Measurements from ENCODE around the gene ARHGDIG. TPM values are rescaled to one million over a fixed set of nuclear protein-coding genes. Genes with fewer than 3 reads are reported as not detected.

The ARHGDIG gene
- total RNA-seq, 4 donors from 2014 or later = 2.3 to 12.2 (median 5.9) TPM; not detected in 1

GRCh38 chr16:286491-287297 is 6.3 kb downstream of the ARHGDIG start:
- ATAC-seq (ENCODE audit: low FRiP score) (no peak), DNase-seq (ENCODE audit: low spot score) (no peak)
- no peak for TF ChIP-seq CTCF (IDR thresholded peaks at IDR 0.05)

- ATAC-seq (ENCODE audit: low FRiP score) = no peak
- DNase-seq (ENCODE audit: low spot score) = no peak
- no peak for TF ChIP-seq CTCF (IDR thresholded peaks at IDR 0.05)
Observed at GRCh38 chr16:287298-287811, 7.0 kb downstream of the ARHGDIG start.

GRCh38 chr16:287981-288920 is 7.9 kb downstream of the ARHGDIG start:
- ATAC-seq (ENCODE audit: low FRiP score) (no peak), DNase-seq (ENCODE audit: low spot score) (no peak)
- no peak for TF ChIP-seq CTCF (IDR thresholded peaks at IDR 0.05)

- no peak for DNase-seq (ENCODE audit: low spot score)
- no peak for ATAC-seq (ENCODE audit: low FRiP score)
- no peak for TF ChIP-seq CTCF (IDR thresholded peaks at IDR 0.05)
Observed at GRCh38 chr16:289395-289997, 9.1 kb downstream of the ARHGDIG start.

GRCh38 chr16:290015-290680 is 9.8 kb downstream of the ARHGDIG start:
- no peak for TF ChIP-seq CTCF (IDR thresholded peaks at IDR 0.05)
- ATAC-seq (ENCODE audit: low FRiP score) = no peak
- DNase-seq (ENCODE audit: low spot score) = no peak

- no peak for DNase-seq (ENCODE audit: low spot score)
- no peak for ATAC-seq (ENCODE audit: low FRiP score)
- no peak for TF ChIP-seq CTCF (IDR thresholded peaks at IDR 0.05)
Observed at GRCh38 chr16:290681-291405, 10.5 kb downstream of the ARHGDIG start.

Data from omental fat pad (tissue), 4 donors.